Loucy (cell line): Measurements from ENCODE around the gene XXYLT1.

Source experiments
- H2AFZ ChIP-seq: fragments of 200-600 bp; sonication (generic); 2 replicates; pipeline ENCODE4 v1.6.0; 2016; ENCODE audit warnings: antibody characterized with exemption, mild to moderate bottlenecking, low read length, moderate library complexity
- H3F3A ChIP-seq: fragments of 200-600 bp; 2 replicates; pipeline ENCODE4 v1.6.0; 2016; ENCODE audit warnings: antibody characterized with exemption, low read depth, mild to moderate bottlenecking
- H3K27me3 ChIP-seq: fragments of 200-600 bp; sonication (generic); 2 replicates; pipeline ENCODE4 v1.6.1; 2014; ENCODE audit warnings: low read length, mild to moderate bottlenecking; ENCODE audit not compliant: insufficient read depth, poor library complexity, severe bottlenecking
- H3K36me3 ChIP-seq: fragments of 200-600 bp; sonication (generic); 2 replicates; pipeline ENCODE4 v1.6.1; 2016; ENCODE audit warnings: low read length; ENCODE audit not compliant: insufficient read depth
- H3K4me1 ChIP-seq: fragments of 200-600 bp; sonication (generic); 2 replicates; pipeline ENCODE4 v1.5.1; 2014; ENCODE audit warnings: low read length, mild to moderate bottlenecking; ENCODE audit not compliant: insufficient read depth, poor library complexity, severe bottlenecking
- H3K4me2 ChIP-seq: fragments of 200-600 bp; sonication (generic); 2 replicates; pipeline ENCODE4 v1.6.0; 2014; ENCODE audit warnings: antibody characterized with exemption, low read length, low read depth, mild to moderate bottlenecking; ENCODE audit not compliant: poor library complexity, severe bottlenecking
- H3K4me3 ChIP-seq: fragments of 200-600 bp; sonication (generic); 2 replicates; pipeline ENCODE4 v1.5.1; 2014; ENCODE audit warnings: low read length, mild to moderate bottlenecking, mixed read lengths; ENCODE audit not compliant: poor library complexity, severe bottlenecking
- H3K79me2 ChIP-seq: fragments of 200-600 bp; sonication (generic); 2 replicates; pipeline ENCODE4 v1.6.1; 2014; ENCODE audit warnings: low read length; ENCODE audit not compliant: insufficient read depth
- H3K9ac ChIP-seq: fragments of 200-600 bp; sonication (generic); 2 replicates; pipeline ENCODE4 v1.6.0; 2014; ENCODE audit warnings: mild to moderate bottlenecking, low read depth, low read length, moderate library complexity; ENCODE audit not compliant: poor library complexity, severe bottlenecking
- H3K9me2 ChIP-seq: fragments of 200-600 bp; sonication (generic); replicated peaks from 2 replicates; pipeline ENCODE4 v1.6.1; 2016; ENCODE audit warnings: low read depth, low read length, mixed read lengths
- H3K9me3 ChIP-seq: fragments of 200-600 bp; sonication (generic); 2 replicates; pipeline ENCODE4 v1.6.1; 2014; ENCODE audit warnings: mild to moderate bottlenecking, antibody characterized with exemption, low read length, low read depth; ENCODE audit not compliant: insufficient read depth
- H4K20me1 ChIP-seq: fragments of 200-600 bp; sonication (generic); 2 replicates; pipeline ENCODE4 v1.6.0; 2014; ENCODE audit warnings: antibody characterized with exemption, low read length, mild to moderate bottlenecking; ENCODE audit not compliant: insufficient read depth, poor library complexity, severe bottlenecking
- CTCF ChIP-seq: fragments of 200-600 bp; sonication (generic); conservative IDR thresholded peaks from 2 replicates; pipeline ENCODE4 v1.5.1; 2014; ENCODE audit warnings: mild to moderate bottlenecking, antibody characterized with exemption, low read length
- EZH2phosphoT487 ChIP-seq: fragments of 200-600 bp; IDR thresholded peaks from 2 replicates; pipeline ENCODE4 v1.6.1; 2018; ENCODE audit warnings: antibody characterized with exemption, mild to moderate bottlenecking, moderate library complexity, borderline replicate concordance

The XXYLT1 gene

GRCh38 chr3:195226445-195226844 lies 44.5 kb downstream of the XXYLT1 start:
- Histone ChIP-seq H4K20me1 (no peaks in the 10 kb centered on the region), H3K9ac (peak overlapping the region; percentile 56), H3K4me1 (peaks cover 44% of the 10 kb centered on the region), H3K4me2 (peak overlapping the region; percentile 38), H2AFZ (no peak overlapping the region), H3K4me3 (peak overlapping the region; percentile 5), H3K27me3 (no peaks in the 10 kb centered on the region), H3K79me2 (peaks cover under 1% of the 10 kb centered on the region; the same call in 1 of the 2 replicates), H3K36me3 (peaks cover 15% of the 10 kb centered on the region; the same call in 1 of the 2 replicates), H3F3A (no peaks in the 10 kb centered on the region), H3K9me3 (no peaks in the 10 kb centered on the region), H3K9me2 (no peaks in the 10 kb centered on the region)
- TF ChIP-seq EZH2phosphoT487 (no peak), CTCF (no peak)

DNA sequence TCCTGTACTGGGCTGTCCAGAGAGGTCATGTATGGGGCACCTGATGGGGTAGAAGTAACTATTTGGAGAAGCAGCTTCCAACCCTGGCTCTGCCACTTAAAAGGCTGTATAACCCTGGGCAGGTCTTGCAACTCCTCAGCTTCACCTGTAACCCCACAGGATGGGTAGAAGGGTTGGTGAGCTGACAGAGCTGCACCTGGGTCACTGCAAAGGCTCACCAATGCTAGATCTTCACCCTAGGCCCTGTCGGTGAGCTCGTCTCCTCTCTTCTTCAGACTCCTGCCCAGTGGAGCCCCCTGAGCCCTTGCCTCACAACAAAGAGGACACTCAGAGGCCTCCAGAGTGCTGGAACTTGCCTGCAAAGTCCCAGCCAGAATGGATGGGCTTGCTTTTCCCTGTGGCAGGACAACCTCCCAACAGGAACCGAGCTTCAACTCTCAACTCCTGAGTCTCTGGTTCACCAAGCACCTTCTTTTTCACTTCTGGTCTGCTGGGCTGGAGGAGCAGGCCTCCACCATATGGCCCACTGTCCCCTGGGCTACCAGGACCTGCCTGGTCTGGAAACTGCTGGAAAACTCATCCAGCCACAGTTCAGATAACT lies 45.9 kb downstream of the XXYLT1 start:
- Histone ChIP-seq H3F3A (no peaks in the 10 kb centered on the region), H3K9me3 (no peaks in the 10 kb centered on the region), H3K4me1 (peaks cover 55% of the 10 kb centered on the region), H4K20me1 (no peaks in the 10 kb centered on the region), H3K4me3 (no peak overlapping the region), H3K27me3 (no peaks in the 10 kb centered on the region), H3K9ac (no peak overlapping the region), H3K79me2 (peaks cover 14% of the 10 kb centered on the region; the same call in 1 of the 2 replicates), H3K9me2 (no peaks in the 10 kb centered on the region), H3K36me3 (peaks cover 19% of the 10 kb centered on the region; the same call in 1 of the 2 replicates), H3K4me2 (no peak overlapping the region), H2AFZ (no peak overlapping the region)
- TF ChIP-seq EZH2phosphoT487 (no peak), CTCF (no peak)

DNA sequence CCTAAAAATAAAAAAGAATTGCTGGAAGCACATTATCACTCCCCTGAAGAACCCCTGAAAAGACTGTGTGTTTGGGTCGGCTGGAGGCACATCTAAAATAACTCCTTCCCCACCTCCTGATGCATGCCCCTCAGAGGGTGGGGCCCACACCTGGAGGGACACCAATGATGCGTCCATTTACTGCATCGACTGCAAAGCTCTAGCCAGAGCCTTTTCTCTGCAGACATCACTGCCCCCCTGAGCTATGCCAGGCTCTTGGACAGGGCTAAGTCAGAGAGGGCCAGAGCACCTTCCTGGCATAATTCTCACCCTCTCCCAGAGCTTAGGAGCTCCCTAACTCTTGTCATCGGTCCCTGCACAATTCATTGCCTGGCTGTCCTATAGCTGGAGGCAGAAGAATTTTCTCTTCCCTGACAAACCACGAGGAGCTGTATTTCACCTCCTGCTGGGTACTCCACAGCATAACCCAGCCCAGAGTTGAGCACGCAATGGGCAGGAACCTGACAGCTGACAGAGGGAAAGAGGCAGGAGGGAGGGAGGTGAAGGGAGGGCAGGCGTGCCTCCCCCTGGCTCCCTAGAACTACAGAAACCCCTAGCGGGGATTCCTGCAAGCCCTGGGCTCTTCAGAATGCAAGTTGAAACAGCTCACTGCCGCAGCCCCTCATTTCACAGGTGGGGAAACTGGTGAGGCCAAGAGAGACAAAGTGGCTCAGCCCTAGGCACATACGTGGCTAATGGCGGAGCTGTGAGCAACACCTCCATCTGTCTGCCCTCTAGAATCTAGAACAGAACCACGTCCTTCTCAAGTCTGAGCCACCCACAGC lies 46.6 kb downstream of the XXYLT1 start:
- peaks cover 14% of the 10 kb centered on the region; the same call in 1 of the 2 replicates for H3K79me2 ChIP-seq
- H3K4me3 ChIP-seq = no peak overlapping the region
- H2AFZ ChIP-seq = no peak overlapping the region
- H3K9ac ChIP-seq = peak overlapping the region; percentile 29
- H3K4me1 ChIP-seq = peaks cover 55% of the 10 kb centered on the region
- no peaks in the 10 kb centered on the region for H4K20me1 ChIP-seq
- H3K4me2 ChIP-seq = no peak overlapping the region
- H3K9me3 ChIP-seq = no peaks in the 10 kb centered on the region
- no peaks in the 10 kb centered on the region for H3F3A ChIP-seq
- TF ChIP-seq EZH2phosphoT487 (no peak), CTCF (no peak)
- peaks cover 19% of the 10 kb centered on the region; the same call in 1 of the 2 replicates for H3K36me3 ChIP-seq
- no peaks in the 10 kb centered on the region for H3K27me3 ChIP-seq
- H3K9me2 ChIP-seq = no peaks in the 10 kb centered on the region
